GM12878 (cell line): Measurements from ENCODE around the gene CHMP4B. TPM values are rescaled to one million over a fixed set of nuclear protein-coding genes. Genes with fewer than 3 reads are reported as not detected.

Experiments
- ATAC-seq: fragments of 200-7000 bp; cut with Tn5 transposase; 3 replicates; pipeline ENCODE4 v1.9.1; 2020; ENCODE audit warnings: mild to moderate bottlenecking, moderate library complexity
- BruUV-seq: library from RNA; stranded (reverse); fragments of 400-500 nt; replicated peaks from 2 replicates; lab custom pipeline; 2021; lab: Mats Ljungman, UMichigan
- CTCF ChIA-PET: fragments of 300-600 bp; sonication (Branson Sonifier 250); formaldehyde crosslinking; extraction: SDS; loops from one replicate; lab custom pipeline; 2021; ENCODE audit warnings: inconsistent platforms; lab: Yijun Ruan, JAX
- POLR2A ChIA-PET: fragments of 350-600 bp; formaldehyde crosslinking; extraction: SDS; loops from one replicate; lab custom pipeline; 2021; ENCODE audit warnings: inconsistent platforms; lab: Charles Lee
- RAD21 ChIA-PET: fragments of 300-600 bp; sonication (Branson Sonifier 250); formaldehyde crosslinking; loops from one replicate; lab custom pipeline; 2023; ENCODE audit warnings: antibody characterized with exemption; ENCODE audit not compliant: unreplicated experiment; lab: Charles Lee
- SMC1A ChIA-PET: fragments of 300-600 bp; sonication (Branson Sonifier 250); formaldehyde crosslinking; loops from one replicate; lab custom pipeline; 2023; ENCODE audit not compliant: unreplicated experiment, uncharacterized antibody; lab: Charles Lee
- DNase-seq: peaks from one replicate; pipeline ENCODE4 v3.0.0-alpha.2; 2011; ENCODE audit warnings: low read depth, low spot score
- FAIRE-seq: peaks from 3 replicates; lab custom pipeline; 2011; peaks lifted over from hg19 to GRCh38; lab: Jason Lieb, UNC
- H2AFZ ChIP-seq: 2 replicates; pipeline ENCODE4 v1.6.0; 2011; ENCODE audit warnings: low read depth, low read length, control low read depth; ENCODE audit not compliant: control insufficient read depth
- H3K27ac ChIP-seq: 2 replicates; pipeline ENCODE4 v1.5.1; 2011; ENCODE audit warnings: control low read depth; ENCODE audit not compliant: control insufficient read depth, insufficient read depth
- H3K27me3 ChIP-seq, 2 experiments: replicated peaks in 1 of 2; 2 replicates each; pipeline versions ENCODE4 v1.6.0 to v1.6.1; 2011; ENCODE audit warnings: low read length in 1 of 2; ENCODE audit not compliant: control insufficient read depth in 2 of 2, insufficient read depth in 2 of 2
- H3K36me3 ChIP-seq, 2 experiments: 2 replicates each; pipeline ENCODE4 v1.5.1; 2011; ENCODE audit warnings: low read length in 1 of 2; ENCODE audit not compliant: control insufficient read depth in 2 of 2, insufficient read depth in 2 of 2
- H3K4me1 ChIP-seq: 2 replicates; pipeline ENCODE4 v1.6.1; 2011; ENCODE audit warnings: mild to moderate bottlenecking, low read length, moderate library complexity, mixed read lengths; ENCODE audit not compliant: control insufficient read depth, insufficient read depth
- H3K4me2 ChIP-seq: 2 replicates; pipeline ENCODE4 v1.6.0; 2011; ENCODE audit warnings: control low read depth; ENCODE audit not compliant: control insufficient read depth, insufficient read depth
- H3K4me3 ChIP-seq: fragments of 200-600 bp; sonication (generic); 2 replicates; pipeline ENCODE4 v1.5.1; 2016
- H3K79me2 ChIP-seq: 2 replicates; pipeline ENCODE4 v1.6.0; 2011; ENCODE audit warnings: low read length; ENCODE audit not compliant: control insufficient read depth, insufficient read depth
- H3K9ac ChIP-seq: 2 replicates; pipeline ENCODE4 v1.8.0; 2011; ENCODE audit warnings: low read length, control low read depth, mixed read lengths; ENCODE audit not compliant: control insufficient read depth, insufficient read depth
- H3K9me3 ChIP-seq: replicated peaks from 3 replicates; pipeline ENCODE4 v1.5.1; 2011; ENCODE audit warnings: mild to moderate bottlenecking, low read length; ENCODE audit not compliant: control insufficient read depth, insufficient read depth
- H4K20me1 ChIP-seq: 2 replicates; pipeline ENCODE4 v1.6.0; 2011; ENCODE audit not compliant: control insufficient read depth, insufficient read depth
- ASH2L ChIP-seq: fragments of 300-600, 200-600 bp; sonication (generic); IDR thresholded peaks from 2 replicates; pipeline ENCODE4 v1.6.1; 2017; ENCODE audit warnings: low read depth, mild to moderate bottlenecking, borderline replicate concordance
- BCL11A ChIP-seq: IDR thresholded peaks from 2 replicates; pipeline ENCODE4 v1.6.1; 2011; ENCODE audit warnings: low read depth, low read length
- BHLHE40 ChIP-seq, 2 experiments: fragments of 450-650 bp in 1 of 2; IDR thresholded peaks; 2 replicates each; pipeline ENCODE4 v1.6.1; 2011 to 2017; ENCODE audit warnings: low read depth in 2 of 2, borderline replicate concordance in 1 of 2, improper control_type of control experiment in 1 of 2, low read length in 1 of 2, mild to moderate bottlenecking in 1 of 2
- CREM ChIP-seq: IDR thresholded peaks from 2 replicates; pipeline ENCODE4 v1.6.1; 2014; ENCODE audit warnings: antibody characterized with exemption, low read depth
- EED ChIP-seq: sonication (generic); IDR thresholded peaks from 2 replicates; pipeline ENCODE4 v1.6.1; 2016; ENCODE audit warnings: antibody characterized with exemption, low read depth
- EP300 ChIP-seq, 2 experiments: fragments of 150-350 bp in 1 of 2; IDR thresholded peaks; 2 replicates each; pipeline ENCODE4 v1.6.1; 2011 to 2012; ENCODE audit warnings: low read depth in 2 of 2, low read length in 2 of 2, borderline replicate concordance in 1 of 2, improper control_type of control experiment in 1 of 2, inconsistent platforms in 1 of 2; ENCODE audit not compliant: control insufficient read depth in 1 of 2
- FOXM1 ChIP-seq: IDR thresholded peaks from 2 replicates; pipeline ENCODE4 v1.6.1; 2012; ENCODE audit warnings: low read depth, mild to moderate bottlenecking, inconsistent platforms, low read length, moderate library complexity
- IKZF1 ChIP-seq: fragments of 450-650 bp; conservative IDR thresholded peaks from 2 replicates; pipeline ENCODE4 v1.6.1; 2017; ENCODE audit warnings: antibody characterized with exemption, mild to moderate bottlenecking
- IKZF2 ChIP-seq, 2 experiments: fragments of 450-650 bp; IDR thresholded peaks; 2 replicates each; pipeline ENCODE4 v1.6.1; 2017; ENCODE audit warnings: mild to moderate bottlenecking in 2 of 2, moderate library complexity in 2 of 2
- IRF4 ChIP-seq: IDR thresholded peaks from 2 replicates; pipeline ENCODE4 v1.6.1; 2011; ENCODE audit warnings: low read depth, low read length
- NBN ChIP-seq: fragments of 450-650 bp; IDR thresholded peaks from 2 replicates; pipeline ENCODE4 v1.6.1; 2016
- RFX5 ChIP-seq: IDR thresholded peaks from 2 replicates; pipeline ENCODE4 v1.6.1; 2011; ENCODE audit warnings: low read depth, low read length, improper control_type of control experiment
- RUNX3 ChIP-seq: IDR thresholded peaks from 2 replicates; pipeline ENCODE4 v1.6.1; 2012; ENCODE audit warnings: low read length, inconsistent platforms
- SIX5 ChIP-seq: IDR thresholded peaks from 2 replicates; pipeline ENCODE4 v1.6.1; 2011; ENCODE audit warnings: mild to moderate bottlenecking, low read depth, low read length, moderate library complexity; ENCODE audit not compliant: severe bottlenecking
- SMAD5 ChIP-seq: IDR thresholded peaks from 2 replicates; pipeline ENCODE4 v1.6.1; 2016; ENCODE audit warnings: antibody characterized with exemption, low read depth
- SMARCA5 ChIP-seq: fragments of 450-650 bp; IDR thresholded peaks from 2 replicates; pipeline ENCODE4 v1.6.1; 2017; ENCODE audit warnings: mild to moderate bottlenecking
- SPI1 ChIP-seq: IDR thresholded peaks from 2 replicates; pipeline ENCODE4 v1.6.1; 2011; ENCODE audit warnings: low read depth, mild to moderate bottlenecking, low read length, moderate library complexity, borderline replicate concordance; ENCODE audit not compliant: insufficient read depth
- TCF12 ChIP-seq: IDR thresholded peaks from 2 replicates; pipeline ENCODE4 v1.6.1; 2011; ENCODE audit warnings: low read depth, mild to moderate bottlenecking, low read length
- TCF3 ChIP-seq: IDR thresholded peaks from 2 replicates; pipeline ENCODE4 v1.6.1; 2012; ENCODE audit warnings: low read depth, mild to moderate bottlenecking, low read length, borderline replicate concordance; ENCODE audit not compliant: insufficient read depth
- WGBS: methylation state at CpG from one replicate; pipeline ENCODE4 v1.1.6; 2016; ENCODE audit warnings: low lambda C conversion rate; ENCODE audit not compliant: insufficient replicate concordance, insufficient coverage; ENCODE audit errors: missing lambda C conversion rate; 5-methylcytosine and 5-hydroxymethylcytosine counted together
- in situ Hi-C: fragments of 300-500 bp; cut with MboI; formaldehyde crosslinking; loops from 9 replicates; pipeline ENCODE4 v1.14.3; 2018; ENCODE audit warnings: mixed read lengths
- intact Hi-C: fragments of 100-400 bp; cut with micrococcal nuclease; formaldehyde crosslinking; loops from one replicate; pipeline ENCODE4 v1.14.2; 2022; ENCODE audit not compliant: unreplicated experiment
- polyA plus RNA-seq, 11 experiments: library from polyadenylated mRNA; depleted of rRNA in 4 of 11; unstranded in 6 of 11; stranded (reverse) in 5 of 11; fragments of >200 nt; fragmentation: Nextera tagmentation in 4 of 11; fragmentation: Illumina TruSeq in 1 of 11; extraction: Ambion mirVana in 4 of 11; extraction: Trizol in 1 of 11; gene quantifications; 1 replicate in 1 of 11; 2 replicates in 10 of 11; pipeline versions ENCODE4 v1.2.1 to v1.2.3, GENCODE V29; 2011 to 2016; ENCODE audit warnings: inconsistent platforms in 2 of 11, missing spikeins in 2 of 11, low read depth in 1 of 11
- total RNA-seq, 4 experiments: library from RNA; depleted of rRNA in 3 of 4; stranded (reverse); fragments of >200 nt in 3 of 4; fragmentation: Illumina TruSeq in 1 of 4; extraction: Trizol in 1 of 4; gene quantifications; 2 replicates each; pipeline versions ENCODE4 v1.2.1 to v1.2.3, GENCODE V29; 2013 to 2021
- TF ChIP-seq, protein P1 (sequence below): fragments of 450-650 bp; IDR thresholded peaks from 2 replicates; pipeline ENCODE4 v1.6.1; 2016; ENCODE audit warnings: mild to moderate bottlenecking

Gene CHMP4B
- total and polyA plus RNA-seq, 10 of the 15 experiments (the other 5 are each of a cell fraction or from before 2014, with no cell fraction given), result 4.2 to 118 (median 49.6) TPM

DNA sequence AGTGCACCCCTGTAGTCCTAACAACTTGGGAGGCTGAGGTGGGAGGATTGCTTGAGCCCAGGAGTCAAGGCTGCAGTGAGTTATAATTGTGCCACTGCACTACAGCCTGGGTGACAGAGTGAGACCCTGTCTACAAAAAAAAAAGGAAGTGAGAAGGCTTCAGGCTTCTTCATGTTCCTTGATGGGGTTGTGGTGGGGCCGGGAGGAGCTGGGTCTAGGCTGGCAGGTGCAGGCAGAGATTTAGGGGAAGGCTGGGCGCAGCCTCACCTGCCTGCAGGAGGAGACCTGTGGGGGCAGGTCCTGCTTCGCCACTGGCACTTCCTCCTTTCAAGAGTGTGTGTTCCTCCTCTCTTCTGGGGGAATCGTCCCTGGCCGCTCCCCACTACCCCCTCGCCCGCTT is 63.9 kb downstream of the CHMP4B start:
- in situ Hi-C loops, result no loop called here
- CTCF ChIA-PET, result interaction anchor here (0.6 to 2.6 kb wide), 2 partner anchors 12 to 147 kb away, joined by 3 to 7 read pairs; no protein-coding TSS in a partner anchor

More for the DNA sequence above, 63.9 kb downstream of the CHMP4B start:
- Histone ChIP-seq H4K20me1 (no peaks in the 10 kb centered on the region), H3K4me3 (no peak overlapping the region), H3K36me3 (no peaks in the 10 kb centered on the region), H2AFZ (no peak overlapping the region; the same call in 1 of the 2 replicates), H3K4me1 (peaks cover 21% of the 10 kb centered on the region), H3K4me2 (peak overlapping the region; percentile 64), H3K27me3 (no peaks in the 10 kb centered on the region), H3K9me3 (peaks cover 7% of the 10 kb centered on the region; the same call in 2 of the 3 replicates), H3K27ac (no peak overlapping the region; the same call in 1 of the 2 replicates), H3K79me2 (no peaks in the 10 kb centered on the region), H3K9ac (no peak overlapping the region)
- ChIA-PET RAD21 (no interaction called here), SMC1A (no interaction called here), POLR2A (interaction anchor here (0.6 kb wide), 1 partner anchor 587 kb away, joined by 4 read pairs; no protein-coding TSS in a partner anchor)
- TF ChIP-seq, protein P1, sequence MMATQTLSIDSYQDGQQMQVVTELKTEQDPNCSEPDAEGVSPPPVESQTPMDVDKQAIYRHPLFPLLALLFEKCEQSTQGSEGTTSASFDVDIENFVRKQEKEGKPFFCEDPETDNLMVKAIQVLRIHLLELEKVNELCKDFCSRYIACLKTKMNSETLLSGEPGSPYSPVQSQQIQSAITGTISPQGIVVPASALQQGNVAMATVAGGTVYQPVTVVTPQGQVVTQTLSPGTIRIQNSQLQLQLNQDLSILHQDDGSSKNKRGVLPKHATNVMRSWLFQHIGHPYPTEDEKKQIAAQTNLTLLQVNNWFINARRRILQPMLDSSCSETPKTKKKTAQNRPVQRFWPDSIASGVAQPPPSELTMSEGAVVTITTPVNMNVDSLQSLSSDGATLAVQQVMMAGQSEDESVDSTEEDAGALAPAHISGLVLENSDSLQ, result no peak
- 0 out of 2 replicates have a peak, but pooled peaks have one; percentile 10 for TF ChIP-seq CREM
- 0 out of 4 replicates have a peak, but pooled peaks of 1 of the 2 experiments have one; percentile 21 for TF ChIP-seq EP300 (IDR thresholded peaks at IDR 0.05; ENCODE audit: borderline replicate concordance in 1 of 2, control insufficient read depth in 1 of 2, low read depth in 2 of 2, low read length in 2 of 2)
- TF ChIP-seq SMARCA5, result 0 out of 2 replicates have a peak, but pooled peaks have one; percentile 4
- TF ChIP-seq BCL11A, result peak; percentile 38; the same call in 1 of the 2 replicates
- no peak for TF ChIP-seq SIX5
- peak; percentile 59 for TF ChIP-seq RUNX3
- peak; percentile 29; the same call in 1 of the 2 replicates for TF ChIP-seq IKZF1
- no peak for TF ChIP-seq SMAD5
- TF ChIP-seq BHLHE40 (IDR thresholded peaks at IDR 0.05; ENCODE audit: borderline replicate concordance in 1 of 2, low read depth in 2 of 2, low read length in 1 of 2), result peak; percentile 12 to 54; a peak in 1 of 4 replicates
- peak; percentile 87 for TF ChIP-seq EED
- peak; percentile 82; the same call in 1 of the 2 replicates for TF ChIP-seq TCF3
- TF ChIP-seq IRF4, result peak; percentile 71
- TF ChIP-seq TCF12, result peak; percentile 92
- no peak for TF ChIP-seq FOXM1
- peak; percentile 93 for TF ChIP-seq SPI1
- no peak for TF ChIP-seq ASH2L
- peak in 1 of 2 experiments; percentile 59; a peak in 2 of 4 replicates for TF ChIP-seq IKZF2 (IDR thresholded peaks at IDR 0.05)
- no peak for TF ChIP-seq RFX5
- TF ChIP-seq NBN, result 0 out of 2 replicates have a peak, but pooled peaks have one; percentile 40
- DNase-seq (no peak), FAIRE-seq (no peak), ATAC-seq (peak; percentile 97)
- BruUV-seq, result no TSS peak
- intact Hi-C loops, result no loop called here
- WGBS, result 51% methylated on average over 7 of the region's 7 CpGs
